Rectal smooth muscle tissue (tissue), 1 donor: ENCODE measurements around the gene RPN2.
"Not testable (repeated sequence)": the region's sequence is repeated elsewhere in the genome, so short reads cannot be mapped to it uniquely, and the experiment has no call there.

Experiments
- H3K27ac ChIP-seq: one replicate; pipeline ENCODE4 v1.7.0; 2013; ENCODE audit warnings: low read depth, low read length, inconsistent platforms
- H3K27me3 ChIP-seq: one replicate; pipeline ENCODE4 v1.7.0; 2013; ENCODE audit warnings: low read length; ENCODE audit not compliant: control insufficient read depth, insufficient read depth
- H3K36me3 ChIP-seq: one replicate; pipeline ENCODE4 v1.7.0; 2013; ENCODE audit warnings: low read length; ENCODE audit not compliant: control insufficient read depth, insufficient read depth
- H3K4me1 ChIP-seq: one replicate; pipeline ENCODE4 v1.7.0; 2013; ENCODE audit warnings: low read length; ENCODE audit not compliant: control insufficient read depth, insufficient read depth
- H3K4me3 ChIP-seq: one replicate; pipeline ENCODE4 v1.7.0; 2013; ENCODE audit warnings: low read length
- H3K9ac ChIP-seq: one replicate; pipeline ENCODE4 v1.7.0; 2013; ENCODE audit warnings: low read length

RPN2 gene

DNA sequence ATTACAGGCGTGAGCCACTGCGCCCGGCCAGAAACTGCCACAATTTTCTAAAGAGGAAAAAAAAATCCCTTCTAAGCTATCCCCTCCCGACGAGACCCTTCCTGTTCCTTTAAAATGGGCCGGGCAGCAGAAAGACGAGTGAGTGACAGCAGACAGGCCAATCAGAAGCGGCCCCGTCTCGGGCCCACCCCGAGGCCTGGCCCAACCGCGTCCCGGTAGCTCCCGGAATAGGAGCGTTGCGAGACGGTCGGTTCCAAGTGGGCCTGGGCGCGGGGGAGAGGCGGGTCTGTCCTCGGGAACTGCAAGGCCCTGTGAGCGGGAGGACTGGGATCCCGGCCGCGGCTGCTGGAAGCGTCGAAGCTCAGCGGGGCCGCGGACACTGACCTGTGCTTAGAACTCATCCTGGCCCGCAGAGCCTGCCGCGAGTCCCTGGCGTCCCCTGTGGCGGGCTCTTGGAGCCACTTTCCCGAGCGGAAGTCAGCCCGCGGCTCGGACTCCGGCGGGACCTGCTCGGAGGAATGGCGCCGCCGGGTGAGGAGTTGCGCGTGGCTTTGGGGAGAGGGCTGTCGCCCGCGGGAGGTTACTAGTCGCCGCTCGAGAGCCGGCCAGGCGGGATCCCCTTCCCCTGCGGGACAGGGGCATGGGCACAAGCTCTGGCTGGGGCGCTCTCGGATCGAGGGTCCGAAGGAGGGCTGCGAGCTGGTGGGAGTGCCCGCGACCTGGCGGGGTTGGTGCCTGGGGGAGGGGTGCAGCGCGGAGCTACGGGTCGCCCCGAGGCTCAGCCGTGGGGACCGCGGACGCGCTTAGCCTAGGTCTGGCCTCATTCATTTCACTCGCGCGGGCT, at the start of gene RPN2, which contains the start of gene MROH8:
Gene RPN2 (plus strand): TSS at position 492 of the 844 bp plus-strand sequence. CDS start 27 bp downstream, at position 519.
Gene MROH8 (minus strand): TSS at position 710 of the 844 bp plus-strand sequence.
- Histone ChIP-seq H3K27me3 (no peaks in the 10 kb centered on the region), H3K9ac (peak within 1 kb of the TSS; percentile 87), H3K4me3 (peak within 1 kb of the TSS; percentile 92), H3K36me3 (peaks cover 2% of the 10 kb centered on the region), H3K27ac (peak within 1 kb of the TSS; percentile 99), H3K4me1 (peaks cover 13% of the 10 kb centered on the region)

DNA sequence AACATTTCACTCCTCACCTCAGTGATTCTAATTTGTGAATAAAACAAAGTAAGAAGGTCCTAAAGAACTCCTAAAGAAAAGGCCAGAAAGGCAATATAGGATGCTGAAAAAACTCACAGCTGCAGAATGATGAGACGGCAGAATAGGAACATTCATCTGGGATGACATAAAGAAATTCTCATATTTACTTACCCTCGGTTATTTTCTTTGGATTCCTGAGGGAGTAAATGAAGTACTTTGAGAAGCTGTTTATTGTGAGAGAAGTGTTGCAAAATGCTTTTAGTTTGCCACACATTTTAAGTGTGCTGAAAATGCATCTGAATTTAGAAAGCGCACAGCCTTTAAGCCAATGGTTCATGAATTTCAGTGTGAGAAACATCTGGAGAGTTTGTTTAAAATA, 47.6 kb upstream of the RPN2 start:
- no peak overlapping the region for H3K27ac ChIP-seq
- H3K9ac ChIP-seq = no peak overlapping the region
- H3K4me1 ChIP-seq = no peaks in the 10 kb centered on the region
- no peaks in the 10 kb centered on the region for H3K27me3 ChIP-seq
- no peak overlapping the region for H3K4me3 ChIP-seq
- H3K36me3 ChIP-seq = no peaks in the 10 kb centered on the region

DNA sequence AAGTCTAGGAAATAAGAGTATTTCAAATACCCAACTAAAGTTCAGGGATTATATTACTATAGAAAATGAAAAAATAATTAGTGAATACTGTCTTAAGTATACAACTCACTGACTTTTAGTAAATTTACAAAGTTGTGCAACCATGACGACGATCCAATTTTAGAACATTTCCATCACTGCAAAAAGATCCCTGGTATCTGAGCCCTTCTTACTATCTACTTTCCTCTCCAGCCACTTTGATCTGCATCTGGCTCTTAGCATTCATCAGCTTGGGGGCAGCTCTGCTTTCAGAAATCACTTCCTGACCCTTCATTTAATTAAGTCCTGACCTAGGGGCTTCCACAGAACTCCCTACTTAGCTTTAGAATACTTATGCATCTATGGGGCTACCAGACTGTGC, 45.2 kb upstream of the RPN2 start:
- H3K27ac ChIP-seq = no peak overlapping the region

DNA sequence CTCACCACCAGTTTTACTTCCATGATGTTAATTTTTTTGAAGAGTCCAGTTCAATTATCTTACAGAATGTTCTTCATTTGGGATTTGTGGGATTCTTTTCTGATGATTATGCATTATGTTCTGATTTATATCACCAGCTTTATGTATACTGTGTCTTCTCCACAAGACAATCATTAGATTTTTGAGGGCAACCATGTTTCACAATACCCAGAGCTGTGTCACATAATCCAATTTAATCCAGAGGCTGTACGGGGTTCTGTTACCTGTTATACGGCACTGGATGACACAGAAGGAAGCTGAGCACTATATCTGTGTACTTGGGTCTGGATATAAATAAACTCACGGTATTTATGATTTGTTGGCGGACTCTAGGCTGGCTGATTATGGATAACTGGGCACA, 41.6 kb upstream of the RPN2 start:
- H3K9ac ChIP-seq = no peak overlapping the region
- no peak overlapping the region for H3K4me3 ChIP-seq
- H3K4me1 ChIP-seq = no peaks in the 10 kb centered on the region
- H3K27ac ChIP-seq = no peak overlapping the region
- no peaks in the 10 kb centered on the region for H3K27me3 ChIP-seq
- H3K36me3 ChIP-seq = no peaks in the 10 kb centered on the region

More for the DNA sequence above, 45.2 kb upstream of the RPN2 start:
- Histone ChIP-seq H3K9ac (no peak overlapping the region), H3K4me3 (no peak overlapping the region), H3K27me3 (no peaks in the 10 kb centered on the region), H3K36me3 (no peaks in the 10 kb centered on the region), H3K4me1 (no peaks in the 10 kb centered on the region)

DNA sequence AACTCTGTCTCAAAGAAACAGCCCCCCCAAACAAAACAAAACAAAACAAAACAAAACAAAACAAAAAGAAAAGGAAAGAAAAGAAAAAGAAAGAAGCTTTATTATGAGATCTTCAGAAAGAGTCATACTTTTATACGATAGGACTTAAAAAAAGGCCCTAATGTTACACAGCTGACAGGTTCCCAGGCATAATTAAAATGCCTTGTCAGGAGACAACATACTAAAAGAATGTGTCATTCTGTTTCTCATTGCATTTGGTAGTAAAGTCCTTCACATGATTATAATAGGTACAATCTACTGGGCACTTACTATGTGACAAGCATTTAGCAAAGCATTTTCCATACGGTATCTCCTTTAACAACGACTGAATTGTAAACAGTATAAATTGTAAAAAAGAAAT, 36.4 kb upstream of the RPN2 start:
- H3K9ac ChIP-seq = no peak overlapping the region
- no peaks in the 10 kb centered on the region for H3K36me3 ChIP-seq
- H3K27ac ChIP-seq = no peak overlapping the region
- no peaks in the 10 kb centered on the region for H3K4me1 ChIP-seq
- H3K4me3 ChIP-seq = no peak overlapping the region
- no peaks in the 10 kb centered on the region for H3K27me3 ChIP-seq

DNA sequence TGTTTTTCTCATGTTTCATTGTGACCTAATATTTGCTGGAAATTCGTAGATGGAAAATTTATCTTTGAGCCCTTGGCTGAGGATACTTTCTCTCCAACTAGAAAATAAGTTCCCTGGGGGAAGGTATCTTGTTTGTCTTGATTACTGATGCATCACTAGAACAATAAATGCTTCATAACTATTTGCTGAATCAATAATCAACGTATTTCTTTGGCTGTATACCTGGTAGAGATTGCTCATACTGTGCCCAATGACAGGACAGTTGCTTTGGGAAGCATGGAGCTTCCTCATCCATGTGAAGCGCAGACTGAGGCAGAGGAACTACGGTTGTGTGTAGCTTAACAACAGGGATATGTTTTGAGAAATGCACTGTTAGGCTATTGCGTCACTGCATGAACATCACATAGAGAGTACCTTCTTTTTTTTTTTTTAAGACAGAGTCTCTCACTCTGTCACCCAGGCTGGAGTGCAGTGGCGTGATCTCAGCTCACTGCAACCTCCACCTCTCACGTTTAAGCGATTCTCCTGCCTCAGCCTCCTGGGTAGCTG, 34.2 kb upstream of the RPN2 start:
- H3K27ac ChIP-seq = no peak overlapping the region
- H3K36me3 ChIP-seq = no peaks in the 10 kb centered on the region
- H3K27me3 ChIP-seq = no peaks in the 10 kb centered on the region
- no peaks in the 10 kb centered on the region for H3K4me1 ChIP-seq
- no peak overlapping the region for H3K4me3 ChIP-seq
- H3K9ac ChIP-seq = no peak overlapping the region

DNA sequence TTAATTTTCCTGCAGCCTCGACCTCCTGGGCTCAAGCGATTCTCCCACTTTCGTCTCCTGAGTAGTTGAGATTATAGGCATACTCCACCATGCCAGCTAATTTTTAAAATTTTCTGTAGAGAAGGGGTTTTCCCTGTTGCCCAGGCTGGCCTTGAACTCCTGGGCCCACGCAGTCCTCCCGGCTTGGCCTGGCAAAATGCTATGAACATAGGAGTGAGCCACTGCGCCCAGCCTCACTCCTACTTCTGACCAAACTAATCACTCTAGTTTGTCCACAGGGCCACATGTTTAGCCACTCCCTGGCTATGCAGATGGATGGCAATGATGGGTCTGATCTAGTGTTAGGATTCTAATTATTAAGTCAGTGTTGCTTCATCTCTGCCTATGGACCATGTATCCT, 31.9 kb upstream of the RPN2 start:
- H3K27me3 ChIP-seq = no peaks in the 10 kb centered on the region
- no peaks in the 10 kb centered on the region for H3K4me1 ChIP-seq
- no peaks in the 10 kb centered on the region for H3K36me3 ChIP-seq
- no peak overlapping the region for H3K9ac ChIP-seq
- no peak overlapping the region for H3K27ac ChIP-seq
- no peak overlapping the region for H3K4me3 ChIP-seq

DNA sequence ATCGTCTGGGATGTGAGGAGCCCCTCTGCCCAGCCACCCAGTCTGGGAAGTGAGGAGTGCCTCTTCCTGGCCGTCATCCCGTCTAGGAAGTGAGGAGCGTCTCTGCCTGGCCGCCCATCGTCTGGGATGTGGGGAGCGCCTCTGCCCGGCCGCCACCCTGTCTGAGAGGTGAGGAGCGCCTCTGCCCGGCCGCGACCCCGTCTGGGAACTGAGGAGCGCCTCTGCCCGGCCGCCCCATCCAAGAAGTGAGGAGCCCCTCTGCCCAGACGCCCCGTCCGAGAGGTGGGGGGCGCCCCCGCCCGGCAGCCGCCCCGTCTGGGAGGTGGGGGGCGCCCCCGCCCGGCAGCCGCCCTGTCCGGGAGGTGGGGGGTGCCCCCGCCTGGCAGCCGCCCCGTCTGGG, 28.3 kb upstream of the RPN2 start:
- H3K4me3 ChIP-seq, H3K9ac ChIP-seq, H3K4me1 ChIP-seq, H3K36me3 ChIP-seq, H3K27ac ChIP-seq, H3K27me3 ChIP-seq: not testable (repeated sequence)

DNA sequence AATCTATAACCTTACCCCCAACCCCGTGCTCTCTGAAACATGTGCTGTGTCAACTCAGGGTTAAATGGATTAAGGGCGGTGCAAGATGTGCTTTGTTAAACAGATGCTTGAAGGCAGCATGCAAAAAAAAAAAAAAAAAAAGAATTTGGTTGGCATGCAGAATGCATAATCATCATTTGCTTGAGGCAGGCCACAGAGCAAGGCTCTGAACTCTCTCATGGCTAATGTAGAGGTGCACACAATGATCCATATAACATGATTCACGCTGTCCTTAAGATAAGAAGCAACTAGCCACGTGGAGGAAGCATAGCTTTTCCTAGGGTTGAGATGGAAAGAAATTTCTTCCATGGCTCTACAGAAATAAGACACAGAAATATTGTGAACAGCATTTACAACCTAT, 27.6 kb upstream of the RPN2 start:
- Histone ChIP-seq H3K4me3 (no peak overlapping the region), H3K36me3 (no peaks in the 10 kb centered on the region), H3K9ac (no peak overlapping the region), H3K27ac (no peak overlapping the region), H3K27me3 (no peaks in the 10 kb centered on the region), H3K4me1 (no peaks in the 10 kb centered on the region)

DNA sequence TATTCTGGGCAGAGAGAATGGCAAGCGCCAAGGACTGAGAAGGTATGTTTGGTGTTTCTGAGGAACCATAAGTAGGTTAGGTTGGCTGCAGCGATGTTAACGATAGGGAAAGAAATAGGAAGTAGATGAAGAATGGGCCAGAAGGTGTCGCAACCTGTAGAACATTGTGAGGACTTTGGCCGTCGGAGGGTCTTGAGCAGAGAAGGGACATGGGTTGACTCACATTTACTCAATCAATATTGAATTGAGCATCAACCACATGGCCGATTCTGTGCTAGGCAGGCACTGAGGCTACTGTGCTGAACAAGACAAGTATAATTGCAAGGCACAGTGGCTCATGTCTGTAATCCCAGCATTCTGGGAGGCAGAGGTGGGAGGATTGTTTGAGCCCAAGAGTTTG, 26.8 kb upstream of the RPN2 start:
- Histone ChIP-seq H3K27me3 (no peaks in the 10 kb centered on the region), H3K4me1 (no peaks in the 10 kb centered on the region)

DNA sequence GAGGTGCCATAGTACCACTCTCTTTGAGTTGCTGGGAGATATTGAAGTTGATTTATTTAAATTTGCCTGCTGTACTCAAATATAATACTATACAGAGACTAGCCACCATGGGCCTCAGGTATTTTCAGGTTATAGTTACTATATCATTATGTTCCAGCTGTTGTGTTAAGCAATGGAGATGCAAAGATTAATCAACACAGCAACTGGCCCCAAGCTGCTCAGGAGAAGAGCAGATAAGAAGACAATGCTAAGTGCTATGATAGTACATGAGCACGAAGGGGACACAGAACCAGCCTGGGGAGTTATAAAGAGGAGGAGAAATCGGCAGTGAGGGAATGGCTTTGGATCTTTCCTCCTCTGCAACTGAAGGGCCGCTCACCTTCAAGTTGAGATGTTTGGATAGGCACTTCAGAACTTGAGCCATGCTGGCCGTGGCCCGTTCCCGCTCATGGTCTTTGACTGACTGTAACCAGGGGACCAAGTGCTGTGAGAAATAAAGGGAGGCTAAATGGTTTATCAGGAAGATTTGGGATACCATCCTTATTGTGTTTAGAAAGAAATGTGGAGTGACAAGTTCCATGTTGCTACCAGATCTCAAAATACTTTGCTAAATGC, 24.3 kb upstream of the RPN2 start:
- no peaks in the 10 kb centered on the region for H3K36me3 ChIP-seq
- H3K27ac ChIP-seq = no peak overlapping the region
- H3K4me3 ChIP-seq = no peak overlapping the region

More for the DNA sequence above, 26.8 kb upstream of the RPN2 start:
- H3K9ac ChIP-seq = no peak overlapping the region
- H3K27ac ChIP-seq = no peak overlapping the region
- H3K4me3 ChIP-seq = no peak overlapping the region
- no peaks in the 10 kb centered on the region for H3K36me3 ChIP-seq

DNA sequence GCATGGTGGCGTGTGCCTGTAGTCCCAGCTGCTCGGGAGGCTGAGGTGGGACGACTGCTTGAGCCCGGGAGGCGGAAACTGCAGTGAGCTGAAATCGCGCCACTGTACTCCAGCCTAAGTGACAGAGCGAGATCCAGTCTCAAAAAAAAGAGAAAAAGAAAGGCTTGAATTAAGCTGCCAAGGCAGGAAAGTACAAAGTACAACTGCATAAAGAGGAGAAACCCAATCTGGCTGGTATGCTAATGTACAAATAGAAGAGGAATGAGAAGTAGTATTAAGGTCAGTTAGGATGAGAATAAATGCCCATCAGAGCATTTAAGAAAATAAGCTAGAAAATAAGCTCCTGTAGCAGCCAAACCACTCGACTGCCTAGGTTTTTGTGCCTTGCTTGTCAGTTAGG, 23.1 kb upstream of the RPN2 start:
- no peak overlapping the region for H3K27ac ChIP-seq
- H3K27me3 ChIP-seq = no peaks in the 10 kb centered on the region
- no peak overlapping the region for H3K9ac ChIP-seq
- no peaks in the 10 kb centered on the region for H3K4me1 ChIP-seq
- no peaks in the 10 kb centered on the region for H3K36me3 ChIP-seq
- H3K4me3 ChIP-seq = no peak overlapping the region

More for the DNA sequence above, 24.3 kb upstream of the RPN2 start:
- Histone ChIP-seq H3K27me3 (no peaks in the 10 kb centered on the region), H3K9ac (no peak overlapping the region), H3K4me1 (no peaks in the 10 kb centered on the region)
